ENCODE results near the gene EFEMP1. TPM values are rescaled to one million over a fixed set of nuclear protein-coding genes. Genes with fewer than 3 reads are reported as not detected.

Gene EFEMP1
- total and polyA plus RNA-seq, 12 donors = 15.7 to 157 (median 32.5) TPM

GRCh38 chr2:55922291-55922907, 1.2 kb downstream of the EFEMP1 start:
- peak overlapping the region; percentile 42 to 70 (median 62) for H3K4me3 ChIP-seq
- H3K27me3 ChIP-seq = peaks cover 0 to 44% (median 24%) of the 10 kb centered on the region in 7 donors
- peak in 4 of 8 donors; percentile 16 to 35 (median 22) for ATAC-seq
- intact Hi-C loops (cut with DNase I) = loop anchor here in 1 of 10 donors (2.0 kb wide), 1 partner anchor 40 kb away; no protein-coding TSS in a partner anchor
- no peak for DNase-seq
- peaks cover 0 to 8% (median 0%) of the 10 kb centered on the region in 9 donors for H3K36me3 ChIP-seq
- H3K9me3 ChIP-seq = no peaks in the 10 kb centered on the region
- WGBS, 2 donors = 8 to 9% methylated on average over 19 of the region's 19 CpGs
- peak overlapping the region in 4 of 10 donors; percentile 9 to 76 (median 55) for H3K27ac ChIP-seq
- TF ChIP-seq, protein P1, sequence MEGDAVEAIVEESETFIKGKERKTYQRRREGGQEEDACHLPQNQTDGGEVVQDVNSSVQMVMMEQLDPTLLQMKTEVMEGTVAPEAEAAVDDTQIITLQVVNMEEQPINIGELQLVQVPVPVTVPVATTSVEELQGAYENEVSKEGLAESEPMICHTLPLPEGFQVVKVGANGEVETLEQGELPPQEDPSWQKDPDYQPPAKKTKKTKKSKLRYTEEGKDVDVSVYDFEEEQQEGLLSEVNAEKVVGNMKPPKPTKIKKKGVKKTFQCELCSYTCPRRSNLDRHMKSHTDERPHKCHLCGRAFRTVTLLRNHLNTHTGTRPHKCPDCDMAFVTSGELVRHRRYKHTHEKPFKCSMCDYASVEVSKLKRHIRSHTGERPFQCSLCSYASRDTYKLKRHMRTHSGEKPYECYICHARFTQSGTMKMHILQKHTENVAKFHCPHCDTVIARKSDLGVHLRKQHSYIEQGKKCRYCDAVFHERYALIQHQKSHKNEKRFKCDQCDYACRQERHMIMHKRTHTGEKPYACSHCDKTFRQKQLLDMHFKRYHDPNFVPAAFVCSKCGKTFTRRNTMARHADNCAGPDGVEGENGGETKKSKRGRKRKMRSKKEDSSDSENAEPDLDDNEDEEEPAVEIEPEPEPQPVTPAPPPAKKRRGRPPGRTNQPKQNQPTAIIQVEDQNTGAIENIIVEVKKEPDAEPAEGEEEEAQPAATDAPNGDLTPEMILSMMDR (IDR thresholded peaks at IDR 0.05) = no peak
- peaks cover 0 to 14% (median 6%) of the 10 kb centered on the region in 9 donors for H3K4me1 ChIP-seq

GRCh38 chr2:55919574-55919973, 4.0 kb downstream of the EFEMP1 start:
- Histone ChIP-seq H3K4me1 (peaks cover 0 to 14% (median 6%) of the 10 kb centered on the region in 9 donors), H3K27me3 (peaks cover 0 to 36% (median 12%) of the 10 kb centered on the region in 7 donors), H3K9me3 (no peaks in the 10 kb centered on the region), H3K4me3 (no peak overlapping the region), H3K27ac (no peak overlapping the region), H3K36me3 (peaks cover 0 to 15% (median 0%) of the 10 kb centered on the region in 9 donors)
- intact Hi-C loops (cut with DNase I) = no loop called here
- TF ChIP-seq, protein P1 (IDR thresholded peaks at IDR 0.05) = no peak
- DNase-seq (no peak), ATAC-seq (no peak)
- 93 to 94% methylated on average over 3 of the region's 3 CpGs for WGBS, 2 donors

DNA sequence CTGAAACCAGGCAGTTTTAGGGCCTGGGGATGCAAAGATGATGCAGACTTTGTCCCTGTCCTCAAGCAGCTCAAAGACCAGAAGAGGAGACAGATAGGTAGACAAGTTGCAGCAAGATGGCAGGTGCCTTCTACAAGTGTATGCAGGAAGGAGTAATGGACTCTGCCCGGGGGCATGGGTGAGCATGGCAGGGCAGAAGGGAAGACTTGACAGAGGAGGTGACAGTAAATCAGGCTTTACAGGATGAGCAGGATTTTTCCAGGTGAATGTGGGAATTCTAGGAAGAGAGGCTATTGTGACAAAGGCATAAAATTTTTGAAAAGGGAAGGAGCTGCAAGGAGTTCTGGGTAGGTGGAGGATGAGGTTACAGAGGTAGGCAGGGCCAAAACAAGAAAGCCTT, 4.7 kb downstream of the EFEMP1 start:
- H3K9me3 ChIP-seq = no peaks in the 10 kb centered on the region
- H3K36me3 ChIP-seq = peaks cover 0 to 15% (median 0%) of the 10 kb centered on the region in 9 donors
- no peak overlapping the region for H3K4me3 ChIP-seq
- H3K4me1 ChIP-seq = peaks cover 0 to 12% (median 4%) of the 10 kb centered on the region in 9 donors
- peaks cover 0 to 28% (median 9%) of the 10 kb centered on the region in 7 donors for H3K27me3 ChIP-seq
- DNase-seq (no peak), ATAC-seq (no peak)
- 90 to 94% methylated on average over 1 of the region's 1 CpG for WGBS, 2 donors
- TF ChIP-seq, protein P1 (IDR thresholded peaks at IDR 0.05) = no peak
- H3K27ac ChIP-seq = no peak overlapping the region
- intact Hi-C loops (cut with DNase I) = no loop called here

- 92% methylated on average over 11 of the region's 11 CpGs for WGBS, 2 donors
- no peak overlapping the region for H3K27ac ChIP-seq
- TF ChIP-seq, protein P1 (IDR thresholded peaks at IDR 0.05) = no peak
- no peak overlapping the region for H3K4me3 ChIP-seq
- no peaks in the 10 kb centered on the region for H3K9me3 ChIP-seq
- DNase-seq (no peak), ATAC-seq (no peak)
- peaks cover 0 to 15% (median 0%) of the 10 kb centered on the region in 9 donors for H3K36me3 ChIP-seq
- peaks cover 0 to 7% (median 0%) of the 10 kb centered on the region in 9 donors for H3K4me1 ChIP-seq
- intact Hi-C loops (cut with DNase I) = no loop called here
- H3K27me3 ChIP-seq = peaks cover 0 to 18% (median 0%) of the 10 kb centered on the region in 7 donors
Observed at GRCh38 chr2:55917713-55918390, 5.7 kb downstream of the EFEMP1 start.

All from heart right ventricle (tissue), 16 donors.